ENCODE results near the gene CLIC6.

CLIC6 gene

DNA sequence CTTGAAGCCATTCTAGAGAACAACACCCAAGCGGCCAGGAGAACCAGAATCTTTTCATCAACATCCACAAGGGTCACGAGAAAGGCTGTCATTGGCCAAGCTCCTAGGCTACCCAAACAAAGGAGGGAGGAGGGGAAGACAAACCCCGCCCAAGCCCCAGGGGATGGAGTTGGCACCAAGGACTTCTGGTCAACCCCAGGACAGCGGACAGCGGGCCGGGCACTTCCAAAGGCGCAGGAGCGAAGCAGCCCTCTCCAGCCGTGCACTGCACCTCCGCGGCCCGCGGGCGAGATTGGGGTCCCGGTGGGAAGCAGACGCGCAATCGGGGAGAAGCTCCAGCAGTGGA lies at the start of gene CLIC6:
CLIC6 (plus strand) TSS at position 192 of the 346 bp plus-strand sequence. CDS start 395 bp downstream, outside the sequence.
- DNase-seq, result no peak

- no peak for DNase-seq
Measured at GRCh38 chr21:34619841-34620665, 48.7 kb upstream of the CLIC6 start.

DNA sequence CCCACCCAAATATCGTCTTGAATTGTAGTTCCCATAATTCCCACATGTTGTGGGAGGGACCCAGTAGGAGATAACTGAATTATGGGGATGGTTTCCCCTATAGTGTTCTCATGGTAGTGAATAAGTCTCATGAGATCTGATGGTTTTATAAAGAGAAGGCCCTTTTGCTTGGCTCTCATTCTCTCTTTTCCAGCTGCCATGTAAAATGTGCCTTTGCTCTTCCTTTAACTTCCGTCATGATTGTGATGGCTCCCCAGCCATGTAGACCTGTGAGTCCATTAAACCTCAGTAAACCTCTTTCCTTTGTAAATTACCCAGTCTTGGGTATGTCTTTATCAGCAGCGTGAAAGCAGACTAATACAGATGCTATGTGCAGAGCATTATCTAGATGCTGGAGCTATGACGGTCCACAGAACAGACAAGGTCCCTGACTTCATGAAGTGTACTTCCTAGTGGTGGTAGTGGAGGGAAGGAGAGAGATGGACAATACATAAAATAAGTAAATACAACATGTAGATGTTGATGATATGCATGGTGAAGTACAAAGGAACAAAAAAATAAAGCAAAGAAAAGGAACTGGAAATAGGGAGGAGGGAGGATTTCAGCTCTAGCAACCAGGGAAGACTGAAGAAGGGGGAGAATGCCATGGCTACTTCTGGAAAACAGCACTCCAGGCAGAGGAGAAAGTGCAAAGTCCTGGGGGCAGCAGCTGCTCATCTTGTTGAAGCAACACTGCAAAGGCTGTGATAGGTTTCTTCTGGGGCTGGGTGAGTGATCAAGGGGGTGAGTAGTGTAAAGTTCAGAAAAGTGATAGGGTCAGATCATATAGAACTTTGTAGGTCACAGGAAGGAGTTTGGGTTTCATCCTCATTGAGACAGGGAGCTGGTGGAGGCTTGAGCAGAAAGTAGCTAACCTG lies 47.1 kb upstream of the CLIC6 start:
- no peak for DNase-seq

DNA sequence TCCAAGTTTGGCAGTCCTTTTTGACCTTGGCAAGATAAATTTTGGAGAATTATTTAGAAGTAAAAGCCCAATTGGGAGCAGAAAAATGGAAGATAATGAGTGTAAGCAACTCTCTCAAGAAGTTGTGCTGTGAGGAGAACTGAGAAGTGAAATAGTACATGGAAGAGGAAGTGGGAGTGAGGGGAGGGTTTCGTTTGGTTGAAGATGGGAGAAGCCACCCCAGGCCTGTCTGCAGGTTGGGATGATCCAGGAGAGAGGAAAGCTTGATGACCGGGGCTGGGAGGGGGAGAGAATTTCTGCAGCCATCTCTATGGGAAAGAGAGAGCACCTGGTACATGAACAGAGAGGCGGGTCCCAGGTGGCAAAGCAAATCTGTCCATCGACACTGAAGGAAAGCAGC lies 45.3 kb upstream of the CLIC6 start:
- no peak for DNase-seq

DNA sequence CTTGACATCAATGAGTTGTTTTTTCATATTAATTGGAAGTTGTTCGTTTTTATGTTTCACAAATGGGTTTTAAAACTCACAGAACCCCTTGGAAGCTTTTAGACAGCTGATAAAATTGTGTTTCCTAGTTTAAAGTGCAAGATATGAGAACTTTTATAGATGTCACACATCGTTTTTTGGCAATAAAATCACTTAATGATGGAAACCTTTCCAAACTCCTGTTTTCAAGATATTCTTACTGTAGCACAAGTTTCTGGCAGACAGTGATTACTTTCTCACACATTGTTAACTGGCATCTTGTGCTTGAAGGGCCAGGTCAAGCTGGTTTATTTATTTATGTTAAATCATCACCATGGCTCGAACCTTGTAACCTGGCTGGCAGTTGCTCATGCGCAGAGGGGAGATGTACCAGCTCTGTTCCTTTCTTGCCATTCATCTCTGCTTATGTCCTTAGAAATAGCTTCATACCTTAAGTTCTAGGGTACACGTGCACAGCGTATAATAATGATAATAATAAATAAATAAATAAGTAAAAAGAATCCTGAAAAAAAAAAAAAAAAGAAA lies 43.7 kb upstream of the CLIC6 start:
- no peak for DNase-seq

- DNase-seq, result no peak
Measured at GRCh38 chr21:34626131-34626530, 42.7 kb upstream of the CLIC6 start.

DNA sequence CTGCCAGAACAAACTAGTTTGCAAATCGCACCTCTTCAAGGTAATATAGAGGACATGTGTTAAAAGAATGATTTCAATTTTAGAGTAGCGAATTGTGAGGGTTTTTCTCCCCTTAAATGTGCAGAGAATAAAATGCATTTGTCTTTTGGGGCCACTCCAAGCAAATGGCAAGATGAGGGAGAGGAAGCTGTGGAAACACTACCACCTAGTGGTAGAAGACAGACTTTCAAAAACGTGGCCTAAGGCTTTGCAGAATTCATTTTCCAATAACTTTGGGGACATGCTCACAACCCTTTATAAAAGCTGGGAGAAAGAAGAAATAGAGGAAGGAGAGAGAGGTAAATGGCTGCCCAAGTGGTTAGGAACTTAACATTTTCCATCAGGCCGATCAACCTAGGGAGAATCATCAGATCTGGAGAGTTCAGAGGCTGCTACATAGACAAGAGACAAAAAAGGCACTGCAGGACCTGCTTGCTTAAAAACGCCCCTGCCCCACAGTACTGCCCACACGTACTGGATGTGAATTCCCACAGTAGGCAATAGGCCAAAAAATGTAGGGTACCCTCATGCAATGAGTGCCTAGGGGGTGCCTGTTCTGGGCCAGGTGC lies 38.2 kb upstream of the CLIC6 start:
- peak; percentile 10 to 41 for DNase-seq

DNA sequence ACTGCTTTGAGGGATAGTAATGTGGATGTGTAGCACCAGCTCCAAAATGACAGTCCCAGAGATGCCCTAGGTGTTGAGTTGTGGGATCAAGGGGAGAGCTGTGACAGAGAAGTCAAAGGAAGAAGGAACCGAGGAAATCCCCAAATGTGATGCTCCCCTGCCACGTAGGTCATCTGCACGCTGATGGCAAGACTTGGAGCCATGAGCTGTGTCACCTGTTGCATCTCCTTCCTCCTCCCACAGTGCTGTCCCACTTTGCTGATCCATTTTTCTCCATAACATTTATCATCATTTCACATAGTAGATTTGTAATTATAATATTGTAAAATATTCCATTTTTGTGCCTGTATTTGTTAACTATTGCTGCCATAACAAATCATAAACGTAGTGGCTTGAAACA lies 36.3 kb upstream of the CLIC6 start:
- DNase-seq, result no peak

- no peak for DNase-seq
Measured at GRCh38 chr21:34635307-34635706, 33.5 kb upstream of the CLIC6 start.

DNA sequence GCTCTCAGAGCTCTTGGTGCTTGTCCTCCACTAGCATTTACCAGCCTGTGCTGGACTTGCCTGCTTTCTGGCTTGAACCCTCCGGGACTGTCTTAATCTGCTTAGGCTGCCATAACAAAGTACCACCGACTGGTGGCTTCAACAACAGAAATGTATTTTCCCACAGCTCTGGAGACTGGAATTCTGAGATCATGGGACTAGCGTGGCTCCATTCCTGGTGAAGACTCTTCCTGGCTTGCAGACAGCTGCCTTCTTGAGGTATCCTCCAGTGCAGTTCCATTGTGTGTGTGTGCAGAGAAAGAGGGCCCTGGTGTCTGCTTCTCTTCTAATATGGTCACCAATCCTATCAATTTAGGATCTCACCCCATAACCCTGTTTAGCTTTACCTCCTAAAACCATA lies 31.8 kb upstream of the CLIC6 start:
- no peak for DNase-seq

DNA sequence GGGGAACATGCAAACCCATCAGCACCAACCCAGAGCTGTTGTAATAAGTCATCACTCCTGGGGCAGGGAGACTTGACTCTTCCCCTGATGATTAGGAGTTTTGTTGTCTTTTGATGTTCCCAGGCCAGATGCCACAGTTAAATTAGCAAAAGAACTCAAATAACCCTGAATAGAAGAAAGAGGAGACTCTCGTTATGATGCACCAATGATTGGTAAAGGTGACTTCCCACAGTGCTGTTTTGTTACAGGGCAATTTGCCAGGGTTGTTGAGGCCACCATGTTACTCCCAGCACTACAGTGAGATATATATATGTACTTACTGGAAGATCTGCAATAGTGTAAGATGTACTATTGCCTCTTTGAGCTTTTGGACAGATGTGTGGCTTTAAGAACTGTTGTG lies 29.5 kb upstream of the CLIC6 start:
- DNase-seq, result no peak

- DNase-seq, result peak; percentile 24 to 38
Measured at GRCh38 chr21:34639882-34640788, 28.7 kb upstream of the CLIC6 start.

DNA sequence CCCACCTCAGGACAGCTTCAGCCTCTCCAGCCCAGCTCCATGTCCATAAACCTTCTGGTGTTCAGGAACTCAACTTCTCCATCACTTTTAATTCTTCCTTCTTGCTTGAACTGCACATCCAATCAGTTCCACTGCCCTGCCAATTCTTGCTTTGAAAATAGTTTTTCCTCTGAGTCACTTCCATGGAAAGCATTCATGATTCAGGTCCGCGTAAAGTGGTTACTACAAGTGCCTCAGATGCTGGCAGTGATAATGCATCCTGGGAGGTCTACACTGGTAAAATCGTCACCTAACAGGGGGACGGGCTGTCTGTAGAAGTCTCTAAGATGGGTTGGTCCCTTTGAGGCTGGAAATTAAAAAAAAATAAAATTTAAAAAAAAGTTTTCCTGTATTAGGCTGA lies 27.9 kb upstream of the CLIC6 start:
- DNase-seq, result no peak

DNA sequence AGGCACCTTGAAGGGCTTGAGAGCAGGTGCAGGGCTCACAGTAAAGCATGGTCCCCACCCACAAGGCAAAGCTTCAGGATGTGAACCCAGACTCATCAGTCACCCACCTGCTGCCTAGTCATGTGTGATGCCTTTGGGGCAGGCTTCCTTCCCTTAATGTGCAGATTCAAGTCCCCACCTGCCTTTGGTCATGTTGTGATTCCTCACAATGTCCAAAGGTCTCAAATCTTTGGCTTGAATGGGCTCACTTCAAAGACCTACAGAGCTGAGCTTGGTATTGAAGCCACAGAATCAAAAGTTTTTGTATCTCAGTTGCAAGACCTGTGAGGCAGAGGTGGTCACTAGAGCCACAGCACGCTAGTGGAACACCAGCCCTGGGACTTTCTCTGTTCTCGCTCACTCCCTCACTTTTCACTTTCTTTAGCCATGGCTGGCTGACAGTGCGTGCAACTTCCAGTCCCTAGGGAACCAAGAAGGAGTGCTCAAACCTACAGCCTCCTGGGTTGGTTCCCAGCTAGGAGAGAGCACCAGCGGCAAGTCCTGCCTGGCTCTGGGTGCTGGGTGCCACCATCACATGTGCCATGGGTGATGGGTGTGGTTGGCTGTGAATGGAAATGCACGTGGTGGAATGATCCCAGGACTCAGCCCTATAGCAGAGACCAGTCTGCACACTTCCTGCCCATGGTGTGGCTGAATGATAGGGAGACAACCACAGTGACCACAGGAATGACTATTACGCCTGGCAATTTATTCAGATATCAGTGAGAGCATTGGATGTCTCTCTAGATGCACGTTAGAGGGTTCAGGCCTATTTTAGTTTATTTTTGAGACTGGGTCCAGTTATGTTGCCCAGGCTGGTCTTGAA lies 26.4 kb upstream of the CLIC6 start:
- no peak for DNase-seq

- DNase-seq, result no peak
Measured at GRCh38 chr21:34644825-34645224, 24.0 kb upstream of the CLIC6 start.

DNA sequence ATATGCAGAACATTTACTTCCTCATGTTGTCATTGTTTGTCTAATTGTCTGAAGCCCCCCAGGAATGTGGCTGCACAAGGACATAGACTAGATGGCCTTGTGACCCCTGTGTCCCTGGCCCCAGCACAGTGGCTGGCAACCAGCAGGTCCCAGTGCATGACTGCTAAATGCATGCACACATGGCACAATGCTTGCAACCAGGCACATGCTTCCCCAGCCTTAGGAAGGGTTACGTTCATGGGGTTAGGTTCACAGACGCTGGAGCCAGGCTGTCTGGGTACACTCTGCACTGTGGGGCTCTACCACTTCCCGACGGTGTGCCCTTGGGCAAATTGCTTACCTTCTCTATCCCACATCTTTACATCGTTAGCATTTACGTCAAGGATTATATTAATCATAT lies 21.2 kb upstream of the CLIC6 start:
- DNase-seq, result no peak

- no peak for DNase-seq
Measured at GRCh38 chr21:34648739-34649297, 20.0 kb upstream of the CLIC6 start.

- no peak for DNase-seq
Measured at GRCh38 chr21:34649400-34649799, 19.4 kb upstream of the CLIC6 start.

GRCh38 chr21:34650861-34651431 lies 17.8 kb upstream of the CLIC6 start:
- no peak for DNase-seq

GRCh38 chr21:34651642-34652041 lies 17.2 kb upstream of the CLIC6 start:
- no peak for DNase-seq
